GM23338 (cell line): ENCODE data around the gene PPP1R18. TPM values are rescaled to one million over a fixed set of nuclear protein-coding genes. Genes with fewer than 3 reads are reported as not detected.

Source experiments
- ATAC-seq: fragments of 200-7000 bp; cut with Tn5 transposase; 3 replicates; pipeline ENCODE4 v1.9.1; 2020
- DNase-seq: peaks from one replicate; pipeline ENCODE4 v3.0.0-alpha.2; 2015; ENCODE audit warnings: low spot score
- H2AFZ ChIP-seq: fragments of 200-600 bp; sonication (generic); 2 replicates; pipeline ENCODE4 v1.8.0; 2016; ENCODE audit warnings: antibody characterized with exemption, mild to moderate bottlenecking, moderate library complexity
- H3F3A ChIP-seq: fragments of 200-600 bp; sonication (generic); replicated peaks from 2 replicates; pipeline ENCODE4 v1.8.0; 2017; ENCODE audit warnings: antibody characterized with exemption, mixed run types, low read depth
- H3K27ac ChIP-seq: fragments of 200-600 bp; sonication (generic); 2 replicates; pipeline ENCODE4 v1.6.1; 2016; ENCODE audit warnings: low read depth
- H3K27me3 ChIP-seq: fragments of 200-600 bp; sonication (generic); 2 replicates; pipeline ENCODE4 v1.8.0; 2016; ENCODE audit warnings: mild to moderate bottlenecking, mixed run types, moderate library complexity; ENCODE audit not compliant: insufficient read depth
- H3K36me3 ChIP-seq: fragments of 200-600 bp; sonication (generic); 2 replicates; pipeline ENCODE4 v1.8.0; 2016; ENCODE audit warnings: mild to moderate bottlenecking; ENCODE audit not compliant: insufficient read depth
- H3K4me1 ChIP-seq: fragments of 200-600 bp; sonication (generic); 2 replicates; pipeline ENCODE4 v1.8.0; 2016; ENCODE audit warnings: mild to moderate bottlenecking, moderate library complexity; ENCODE audit not compliant: insufficient read depth
- H3K4me2 ChIP-seq: fragments of 200-600 bp; sonication (generic); 2 replicates; pipeline ENCODE4 v1.7.1; 2017; ENCODE audit warnings: mixed run types
- H3K4me3 ChIP-seq: fragments of 200-600 bp; sonication (generic); 2 replicates; pipeline ENCODE4 v1.6.1; 2016; ENCODE audit warnings: mixed run types
- H3K79me2 ChIP-seq: fragments of 200-600 bp; sonication (generic); replicated peaks from 2 replicates; pipeline ENCODE4 v1.8.0; 2017; ENCODE audit warnings: mild to moderate bottlenecking; ENCODE audit not compliant: insufficient read depth
- H3K9me2 ChIP-seq: fragments of 200-600 bp; sonication (generic); 2 replicates; pipeline ENCODE4 v1.8.0; 2017; ENCODE audit not compliant: insufficient read depth
- H4K20me1 ChIP-seq: fragments of 200-600 bp; sonication (generic); replicated peaks from 2 replicates; pipeline ENCODE4 v1.8.0; 2017; ENCODE audit warnings: mild to moderate bottlenecking; ENCODE audit not compliant: insufficient read depth
- H3K27ac Mint-ChIP-seq: 2 replicates; pipeline ENCODE4 v1.8.0; 2020; ENCODE audit warnings: inconsistent platforms, mild to moderate bottlenecking, moderate library complexity, mixed read lengths
- H3K27me3 Mint-ChIP-seq: 3 replicates; pipeline ENCODE4 v1.8.0; 2022; ENCODE audit warnings: low read depth, mild to moderate bottlenecking, moderate library complexity, mixed read lengths, inconsistent platforms; ENCODE audit not compliant: insufficient read depth, poor library complexity
- H3K36me3 Mint-ChIP-seq: 3 replicates; pipeline ENCODE4 v1.8.0; 2021; ENCODE audit warnings: low read depth, mild to moderate bottlenecking, inconsistent platforms, moderate library complexity, mixed read lengths
- H3K4me1 Mint-ChIP-seq: 3 replicates; pipeline ENCODE4 v1.8.0; 2020; ENCODE audit warnings: mild to moderate bottlenecking, inconsistent platforms, mixed read lengths
- H3K4me3 Mint-ChIP-seq: 3 replicates; pipeline ENCODE4 v1.8.0; 2021; ENCODE audit warnings: moderate library complexity, mild to moderate bottlenecking, inconsistent platforms, mixed read lengths
- H3K9me3 Mint-ChIP-seq: 3 replicates; pipeline ENCODE4 v1.8.0; 2020; ENCODE audit warnings: moderate library complexity, mild to moderate bottlenecking, inconsistent platforms, mixed read lengths
- CREB1 ChIP-seq: fragments of 250-450 bp; sonication (Bioruptor Pico); IDR thresholded peaks from 2 replicates; pipeline ENCODE4 v1.5.0; 2020; ENCODE audit warnings: low read depth, mild to moderate bottlenecking, moderate library complexity
- CTCF ChIP-seq, 2 experiments: fragments of 200-600 bp in 1 of 2; sonication (generic) in 1 of 2; conservative IDR thresholded peaks; 2 replicates each; pipeline versions ENCODE4 v1.5.1 to v1.6.1; 2016 to 2017; ENCODE audit warnings: antibody characterized with exemption in 2 of 2, low read depth in 2 of 2, mild to moderate bottlenecking in 2 of 2, moderate library complexity in 1 of 2
- POLR2AphosphoS5 ChIP-seq: IDR thresholded peaks from 2 replicates; pipeline ENCODE4 v1.6.1; 2016; ENCODE audit warnings: antibody characterized with exemption, low read depth
- ZNF114 ChIP-seq: fragments of 250-450 bp; sonication (Bioruptor Pico); IDR thresholded peaks from 2 replicates; pipeline ENCODE4 v1.5.0; 2020; ENCODE audit warnings: mild to moderate bottlenecking, moderate library complexity
- polyA plus RNA-seq: library from polyadenylated mRNA; unstranded; fragments of >200 nt; fragmentation: Nextera tagmentation; extraction: Ambion mirVana; gene quantifications from 2 replicates; pipeline ENCODE4 v1.2.1, GENCODE V29; 2016
- total RNA-seq: library from RNA; depleted of rRNA; stranded (reverse); fragments of >200 nt; shearing (Covaris generic); gene quantifications from 2 replicates; pipeline ENCODE4 v1.2.3, GENCODE V29; 2014
- TF ChIP-seq, protein P1 (sequence below): fragments of 250-450 bp; sonication (Bioruptor Pico); IDR thresholded peaks from 2 replicates; pipeline ENCODE4 v1.5.0; 2020; ENCODE audit warnings: mild to moderate bottlenecking, moderate library complexity
- TF ChIP-seq, protein P2 (sequence below): IDR thresholded peaks from 2 replicates; pipeline ENCODE4 v1.6.1; 2016; ENCODE audit warnings: antibody characterized with exemption

PPP1R18 gene
- total and polyA plus RNA-seq, 2 experiments from 2014 or later, result 17.1 to 19.2 TPM

DNA sequence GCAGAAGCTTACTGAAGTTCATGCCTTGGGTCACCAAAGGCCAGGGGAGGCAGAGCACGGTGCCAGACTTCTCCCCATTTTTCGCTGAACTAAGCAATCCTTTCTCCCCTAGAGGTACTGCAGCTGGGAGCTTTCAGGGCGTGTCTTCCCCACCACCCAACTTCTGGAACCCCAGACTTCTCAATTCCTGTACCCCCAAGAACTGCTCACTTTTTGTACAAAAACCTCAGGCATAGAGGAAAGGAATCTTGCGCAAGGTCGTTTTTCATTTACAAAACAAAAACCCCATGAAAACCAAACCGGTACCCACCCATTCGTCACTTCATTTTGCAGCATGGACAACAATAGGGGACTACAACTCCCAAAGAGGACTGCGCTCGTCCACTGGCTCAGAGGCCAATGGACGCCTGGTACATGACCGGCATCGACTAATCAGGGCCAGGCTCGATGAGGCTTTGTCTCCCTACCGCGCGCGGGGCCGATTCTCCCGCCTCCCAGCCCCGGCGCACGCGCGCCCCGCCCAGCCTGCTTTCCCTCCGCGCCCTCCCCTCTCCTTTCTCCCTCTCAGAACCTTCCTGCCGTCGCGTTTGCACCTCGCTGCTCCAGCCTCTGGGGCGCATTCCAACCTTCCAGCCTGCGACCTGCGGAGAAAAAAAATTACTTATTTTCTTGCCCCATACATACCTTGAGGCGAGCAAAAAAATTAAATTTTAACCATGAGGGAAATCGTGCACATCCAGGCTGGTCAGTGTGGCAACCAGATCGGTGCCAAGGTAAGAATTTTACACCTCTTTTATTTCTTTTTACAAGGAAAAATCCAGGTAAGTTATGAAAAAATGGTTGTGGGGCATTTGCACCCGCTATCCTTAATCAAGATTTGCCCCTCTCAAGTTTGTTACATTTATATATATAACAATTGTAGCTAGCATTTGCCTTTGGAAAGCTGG lies 33.6 kb upstream of the PPP1R18 start, which contains the start of gene TUBB:
Gene TUBB (plus strand): TSS at position 562 of the 947 bp plus-strand sequence. CDS start 155 bp downstream, at position 717.
- ATAC-seq, result peak; percentile 67
- H3K9me2 ChIP-seq, result no peaks in the 10 kb centered on the region
- Mint-ChIP-seq H3K4me3 (peak within 1 kb of the TSS; percentile 100), H3K27me3 (peaks cover 53% of the 10 kb centered on the region), H3K36me3 (peaks cover 56% of the 10 kb centered on the region), H3K27ac (peak within 1 kb of the TSS; percentile 100), H3K9me3 (peaks cover 13% of the 10 kb centered on the region; the same call in 2 of the 3 replicates), H3K4me1 (peaks cover 47% of the 10 kb centered on the region)
- H2AFZ ChIP-seq, result no peak within 1 kb of the TSS
- peaks cover 13% of the 10 kb centered on the region for H3K4me1 ChIP-seq
- no peaks in the 10 kb centered on the region for H3K27me3 ChIP-seq
- peak within 1 kb of the TSS; percentile 99 for H3K27ac ChIP-seq
- H3K79me2 ChIP-seq, result peaks cover 63% of the 10 kb centered on the region
- peak within 1 kb of the TSS; percentile 94 for H3K4me2 ChIP-seq
- peak; percentile 99 for TF ChIP-seq POLR2AphosphoS5
- TF ChIP-seq CREB1, result peak; percentile 49; the same call in 1 of the 2 replicates
- TF ChIP-seq, protein P1, sequence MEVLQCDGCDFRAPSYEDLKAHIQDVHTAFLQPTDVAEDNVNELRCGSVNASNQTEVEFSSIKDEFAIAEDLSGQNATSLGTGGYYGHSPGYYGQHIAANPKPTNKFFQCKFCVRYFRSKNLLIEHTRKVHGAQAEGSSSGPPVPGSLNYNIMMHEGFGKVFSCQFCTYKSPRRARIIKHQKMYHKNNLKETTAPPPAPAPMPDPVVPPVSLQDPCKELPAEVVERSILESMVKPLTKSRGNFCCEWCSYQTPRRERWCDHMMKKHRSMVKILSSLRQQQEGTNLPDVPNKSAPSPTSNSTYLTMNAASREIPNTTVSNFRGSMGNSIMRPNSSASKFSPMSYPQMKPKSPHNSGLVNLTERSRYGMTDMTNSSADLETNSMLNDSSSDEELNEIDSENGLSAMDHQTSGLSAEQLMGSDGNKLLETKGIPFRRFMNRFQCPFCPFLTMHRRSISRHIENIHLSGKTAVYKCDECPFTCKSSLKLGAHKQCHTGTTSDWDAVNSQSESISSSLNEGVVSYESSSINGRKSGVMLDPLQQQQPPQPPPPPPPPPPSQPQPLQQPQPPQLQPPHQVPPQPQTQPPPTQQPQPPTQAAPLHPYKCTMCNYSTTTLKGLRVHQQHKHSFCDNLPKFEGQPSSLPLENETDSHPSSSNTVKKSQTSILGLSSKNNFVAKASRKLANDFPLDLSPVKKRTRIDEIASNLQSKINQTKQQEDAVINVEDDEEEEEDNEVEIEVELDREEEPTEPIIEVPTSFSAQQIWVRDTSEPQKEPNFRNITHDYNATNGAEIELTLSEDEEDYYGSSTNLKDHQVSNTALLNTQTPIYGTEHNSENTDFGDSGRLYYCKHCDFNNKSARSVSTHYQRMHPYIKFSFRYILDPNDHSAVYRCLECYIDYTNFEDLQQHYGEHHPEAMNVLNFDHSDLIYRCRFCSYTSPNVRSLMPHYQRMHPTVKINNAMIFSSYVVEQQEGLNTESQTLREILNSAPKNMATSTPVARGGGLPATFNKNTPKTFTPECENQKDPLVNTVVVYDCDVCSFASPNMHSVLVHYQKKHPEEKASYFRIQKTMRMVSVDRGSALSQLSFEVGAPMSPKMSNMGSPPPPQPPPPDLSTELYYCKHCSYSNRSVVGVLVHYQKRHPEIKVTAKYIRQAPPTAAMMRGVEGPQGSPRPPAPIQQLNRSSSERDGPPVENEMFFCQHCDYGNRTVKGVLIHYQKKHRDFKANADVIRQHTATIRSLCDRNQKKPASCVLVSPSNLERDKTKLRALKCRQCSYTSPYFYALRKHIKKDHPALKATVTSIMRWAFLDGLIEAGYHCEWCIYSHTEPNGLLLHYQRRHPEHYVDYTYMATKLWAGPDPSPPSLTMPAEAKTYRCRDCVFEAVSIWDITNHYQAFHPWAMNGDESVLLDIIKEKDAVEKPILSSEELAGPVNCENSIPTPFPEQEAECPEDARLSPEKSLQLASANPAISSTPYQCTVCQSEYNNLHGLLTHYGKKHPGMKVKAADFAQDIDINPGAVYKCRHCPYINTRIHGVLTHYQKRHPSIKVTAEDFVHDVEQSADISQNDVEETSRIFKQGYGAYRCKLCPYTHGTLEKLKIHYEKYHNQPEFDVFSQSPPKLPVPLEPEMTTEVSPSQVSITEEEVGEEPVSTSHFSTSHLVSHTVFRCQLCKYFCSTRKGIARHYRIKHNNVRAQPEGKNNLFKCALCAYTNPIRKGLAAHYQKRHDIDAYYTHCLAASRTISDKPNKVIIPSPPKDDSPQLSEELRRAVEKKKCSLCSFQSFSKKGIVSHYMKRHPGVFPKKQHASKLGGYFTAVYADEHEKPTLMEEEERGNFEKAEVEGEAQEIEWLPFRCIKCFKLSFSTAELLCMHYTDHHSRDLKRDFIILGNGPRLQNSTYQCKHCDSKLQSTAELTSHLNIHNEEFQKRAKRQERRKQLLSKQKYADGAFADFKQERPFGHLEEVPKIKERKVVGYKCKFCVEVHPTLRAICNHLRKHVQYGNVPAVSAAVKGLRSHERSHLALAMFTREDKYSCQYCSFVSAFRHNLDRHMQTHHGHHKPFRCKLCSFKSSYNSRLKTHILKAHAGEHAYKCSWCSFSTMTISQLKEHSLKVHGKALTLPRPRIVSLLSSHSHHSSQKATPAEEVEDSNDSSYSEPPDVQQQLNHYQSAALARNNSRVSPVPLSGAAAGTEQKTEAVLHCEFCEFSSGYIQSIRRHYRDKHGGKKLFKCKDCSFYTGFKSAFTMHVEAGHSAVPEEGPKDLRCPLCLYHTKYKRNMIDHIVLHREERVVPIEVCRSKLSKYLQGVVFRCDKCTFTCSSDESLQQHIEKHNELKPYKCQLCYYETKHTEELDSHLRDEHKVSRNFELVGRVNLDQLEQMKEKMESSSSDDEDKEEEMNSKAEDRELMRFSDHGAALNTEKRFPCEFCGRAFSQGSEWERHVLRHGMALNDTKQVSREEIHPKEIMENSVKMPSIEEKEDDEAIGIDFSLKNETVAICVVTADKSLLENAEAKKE (CRISPR knock-in tag), result no peak
- no peak for TF ChIP-seq ZNF114 (CRISPR knock-in tag)
- TF ChIP-seq, protein P2, sequence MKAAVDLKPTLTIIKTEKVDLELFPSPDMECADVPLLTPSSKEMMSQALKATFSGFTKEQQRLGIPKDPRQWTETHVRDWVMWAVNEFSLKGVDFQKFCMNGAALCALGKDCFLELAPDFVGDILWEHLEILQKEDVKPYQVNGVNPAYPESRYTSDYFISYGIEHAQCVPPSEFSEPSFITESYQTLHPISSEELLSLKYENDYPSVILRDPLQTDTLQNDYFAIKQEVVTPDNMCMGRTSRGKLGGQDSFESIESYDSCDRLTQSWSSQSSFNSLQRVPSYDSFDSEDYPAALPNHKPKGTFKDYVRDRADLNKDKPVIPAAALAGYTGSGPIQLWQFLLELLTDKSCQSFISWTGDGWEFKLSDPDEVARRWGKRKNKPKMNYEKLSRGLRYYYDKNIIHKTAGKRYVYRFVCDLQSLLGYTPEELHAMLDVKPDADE, result no peak; the same call in 1 of the 2 replicates
- peak in 1 of 2 experiments; percentile 23; a peak in 1 of 4 replicates for TF ChIP-seq CTCF (conservative IDR thresholded peaks at IDR 0.05; ENCODE audit: low read depth in 2 of 2)
- peaks cover 32% of the 10 kb centered on the region for H3K36me3 ChIP-seq
- H3F3A ChIP-seq, result peaks cover 42% of the 10 kb centered on the region
- H4K20me1 ChIP-seq, result peaks cover 29% of the 10 kb centered on the region
- peak within 1 kb of the TSS; percentile 94 for H3K4me3 ChIP-seq
- DNase-seq, result peak; percentile 99
